Heart left ventricle (tissue), 13 donors: Measurements from ENCODE around the gene MANBA.

ENCODE experiments used
- CTCF ChIP-seq, 12 donors: fragments of 200-600 bp; sonication (generic) in 4 of 12; IDR thresholded peaks; one replicate each; pipeline versions ENCODE4 v1.5.0 to v1.8.0; 2018 to 2022; ENCODE audit warnings: antibody characterized with exemption in 12 of 12, mild to moderate bottlenecking in 5 of 12
- POLR2A ChIP-seq, 2 donors: fragments of 450-650 bp; IDR thresholded peaks; one replicate each; pipeline ENCODE4 v1.6.1; 2017; ENCODE audit warnings: antibody characterized with exemption in 2 of 2, mild to moderate bottlenecking in 2 of 2, moderate library complexity in 2 of 2
- donor health status: ischemic (EF 13 %, LVEDD 7.1; RV severe dilation, severe dysfunction).
- donor health status: DM: no; HTN: yes; CAD: no.
- donor health status: DM: no; HTN: no; CAD: no.
- donor health status: ischemic (EF 25% LVEDD 6.9; RV normal size, moderate dysfunction).
- donor health status: ischemic (EF 25% LVEDD 5.7; RV mildly dilated, moderate dysfunction).
- donor health status: ischemic (EF 35%, LVEDD 5.7; RV mildly dilated, moderate dysfunction).
- donor health status: nonischemic (EF 11% LVEDD 7.7; RV severe dilation, severe dysfunction).
- donor health status: DM: yes; HTN: yes; CAD: no.
- donor health status: PGD.
- donor health status: ischemic (EF 29% LVEDD 5.4; RV normal size, mild dysfunction).
- donor health status: nonischemic (EF 23%, LVEDD 6.1; RV moderate dilation, normal function).

- TF ChIP-seq POLR2A (IDR thresholded peaks at IDR 0.05) (no peak), CTCF (IDR thresholded peaks at IDR 0.05) (no peak)
Observed at GRCh38 chr4:102774254-102774653, 13.5 kb upstream of the MANBA start.
